Lower leg skin (tissue), 4 donors: ENCODE data around the gene KLHL14. TPM values are rescaled to one million over a fixed set of nuclear protein-coding genes. Genes with fewer than 3 reads are reported as not detected.

ENCODE experiments used
- DNase-seq, 2 donors: peaks; one replicate each; pipeline ENCODE4 v3.0.0-alpha.2; 2019; ENCODE audit warnings: low spot score in 2 of 2
- H3K4me3 ChIP-seq: fragments of 200-600 bp; sonication (generic); 2 replicates; pipeline ENCODE4 v1.5.1; 2017; ENCODE audit warnings: mild to moderate bottlenecking, low read depth; ENCODE audit not compliant: poor library complexity, severe bottlenecking
- POLR2A ChIP-seq, 2 donors: fragments of 450-650 bp; IDR thresholded peaks; one replicate each; pipeline ENCODE4 v1.6.1; 2016 to 2017; ENCODE audit warnings: antibody characterized with exemption in 2 of 2, mild to moderate bottlenecking in 1 of 2, moderate library complexity in 1 of 2
- WGBS, 2 donors: methylation state at CpG; one replicate each; pipeline ENCODE4 v1.1.5; 2018; 5-methylcytosine and 5-hydroxymethylcytosine counted together
- intact Hi-C: fragments of 100-400 bp; cut with DNase I; formaldehyde crosslinking; loops from one replicate; pipeline ENCODE4 v1.15.0; 2023; ENCODE audit warnings: low total_unique reads
- total RNA-seq, 4 donors: library from RNA; depleted of rRNA; stranded (reverse); fragments of >200 nt; gene quantifications; one replicate each; pipeline ENCODE4 v1.1.0, GENCODE V29; 2016
- TF ChIP-seq, protein P1 (sequence below), 3 donors: fragments of 450-650 bp; IDR thresholded peaks; one replicate each; pipeline ENCODE4 v1.5.1; 2016; ENCODE audit warnings: antibody characterized with exemption in 3 of 3, mild to moderate bottlenecking in 3 of 3, moderate library complexity in 2 of 3

Gene KLHL14
- total RNA-seq, 4 donors from 2014 or later, result not detected

GRCh38 chr18:32701313-32701712 lies 71.5 kb downstream of the KLHL14 start:
- intact Hi-C loops, result no loop called here
- TF ChIP-seq, protein P1, sequence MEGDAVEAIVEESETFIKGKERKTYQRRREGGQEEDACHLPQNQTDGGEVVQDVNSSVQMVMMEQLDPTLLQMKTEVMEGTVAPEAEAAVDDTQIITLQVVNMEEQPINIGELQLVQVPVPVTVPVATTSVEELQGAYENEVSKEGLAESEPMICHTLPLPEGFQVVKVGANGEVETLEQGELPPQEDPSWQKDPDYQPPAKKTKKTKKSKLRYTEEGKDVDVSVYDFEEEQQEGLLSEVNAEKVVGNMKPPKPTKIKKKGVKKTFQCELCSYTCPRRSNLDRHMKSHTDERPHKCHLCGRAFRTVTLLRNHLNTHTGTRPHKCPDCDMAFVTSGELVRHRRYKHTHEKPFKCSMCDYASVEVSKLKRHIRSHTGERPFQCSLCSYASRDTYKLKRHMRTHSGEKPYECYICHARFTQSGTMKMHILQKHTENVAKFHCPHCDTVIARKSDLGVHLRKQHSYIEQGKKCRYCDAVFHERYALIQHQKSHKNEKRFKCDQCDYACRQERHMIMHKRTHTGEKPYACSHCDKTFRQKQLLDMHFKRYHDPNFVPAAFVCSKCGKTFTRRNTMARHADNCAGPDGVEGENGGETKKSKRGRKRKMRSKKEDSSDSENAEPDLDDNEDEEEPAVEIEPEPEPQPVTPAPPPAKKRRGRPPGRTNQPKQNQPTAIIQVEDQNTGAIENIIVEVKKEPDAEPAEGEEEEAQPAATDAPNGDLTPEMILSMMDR (IDR thresholded peaks at IDR 0.05), result no peak
- TF ChIP-seq POLR2A (IDR thresholded peaks at IDR 0.05), result no peak

GRCh38 chr18:32698153-32698552 lies 74.7 kb downstream of the KLHL14 start:
- intact Hi-C loops, result no loop called here
- no peak overlapping the region for H3K4me3 ChIP-seq
- 68 to 74% methylated on average over 3 of the region's 3 CpGs for WGBS, 2 donors
- TF ChIP-seq, protein P1 (IDR thresholded peaks at IDR 0.05), result no peak
- no peak for TF ChIP-seq POLR2A (IDR thresholded peaks at IDR 0.05)
- no peak for DNase-seq

More at GRCh38 chr18:32701313-32701712, 71.5 kb downstream of the KLHL14 start:
- H3K4me3 ChIP-seq, result no peak overlapping the region
- no peak for DNase-seq

DNA sequence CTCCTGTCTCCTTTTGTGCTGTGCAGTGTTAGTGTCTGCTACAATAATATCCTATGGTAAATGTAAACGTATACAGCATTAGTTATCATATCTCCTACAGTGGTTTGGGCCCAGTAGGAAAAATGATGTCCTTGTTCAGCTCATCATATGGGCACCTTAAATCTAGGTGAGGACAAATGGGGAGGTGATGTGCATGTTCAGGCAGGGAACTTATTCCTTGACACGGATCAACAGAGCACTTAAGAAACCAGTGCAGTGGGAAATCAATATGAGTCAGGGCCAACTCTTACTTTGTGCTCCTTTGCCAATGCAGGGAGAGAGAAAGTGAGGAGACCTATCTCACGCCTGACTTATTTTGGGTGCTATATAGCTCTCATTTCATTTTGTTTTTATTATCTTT lies 76.4 kb downstream of the KLHL14 start:
- TF ChIP-seq POLR2A (IDR thresholded peaks at IDR 0.05), result no peak
- TF ChIP-seq, protein P1 (IDR thresholded peaks at IDR 0.05), result no peak
- intact Hi-C loops, result no loop called here
- WGBS, 2 donors, result 73 to 75% methylated on average over 3 of the region's 3 CpGs
- H3K4me3 ChIP-seq, result no peak overlapping the region
- DNase-seq, result no peak

DNA sequence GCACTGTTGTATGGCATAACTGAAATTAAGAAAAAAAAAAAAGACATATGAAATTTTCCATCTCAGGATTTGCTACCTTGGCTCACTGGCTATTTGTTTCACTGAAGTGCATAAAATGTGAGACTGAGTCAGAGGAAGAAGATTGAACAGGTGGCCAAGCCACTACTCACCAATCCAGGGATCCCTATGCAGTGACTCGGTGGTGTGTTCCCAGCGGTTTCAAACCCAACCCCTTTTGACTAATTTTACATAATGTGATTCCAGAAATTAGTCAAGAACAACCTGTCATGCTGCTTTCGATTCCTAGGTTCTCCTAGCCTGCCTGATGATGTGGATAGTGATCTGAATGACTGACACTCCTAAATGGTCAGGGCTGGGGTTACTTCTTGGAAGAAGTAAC lies 77.3 kb downstream of the KLHL14 start:
- no peak overlapping the region for H3K4me3 ChIP-seq
- WGBS, 2 donors, result 67 to 76% methylated on average over 3 of the region's 3 CpGs
- TF ChIP-seq POLR2A (IDR thresholded peaks at IDR 0.05), result no peak
- TF ChIP-seq, protein P1 (IDR thresholded peaks at IDR 0.05), result no peak
- intact Hi-C loops, result no loop called here
- DNase-seq, result no peak

- no peak overlapping the region for H3K4me3 ChIP-seq
- no peak for TF ChIP-seq POLR2A (IDR thresholded peaks at IDR 0.05)
- TF ChIP-seq, protein P1 (IDR thresholded peaks at IDR 0.05), result no peak
- WGBS, 2 donors, result 92 to 94% methylated on average over 1 of the region's 1 CpG
- DNase-seq, result no peak
- intact Hi-C loops, result no loop called here
These were observed 84.0 kb downstream of the KLHL14 start for GRCh38 chr18:32688821-32689220.

GRCh38 chr18:32684940-32685339 lies 87.9 kb downstream of the KLHL14 start:
- H3K4me3 ChIP-seq, result no peak overlapping the region
- intact Hi-C loops, result no loop called here
- DNase-seq, result no peak
- no peak for TF ChIP-seq POLR2A (IDR thresholded peaks at IDR 0.05)
- TF ChIP-seq, protein P1 (IDR thresholded peaks at IDR 0.05), result no peak
- WGBS, 2 donors, result 94% methylated on average over 8 of the region's 8 CpGs
